D341Med (cell line): Measurements from ENCODE around the gene PARP1.

Experiments used
- DNase-seq: peaks from one replicate; pipeline ENCODE4 v3.0.0; 2012; ENCODE audit warnings: low spot score

The PARP1 gene

DNA sequence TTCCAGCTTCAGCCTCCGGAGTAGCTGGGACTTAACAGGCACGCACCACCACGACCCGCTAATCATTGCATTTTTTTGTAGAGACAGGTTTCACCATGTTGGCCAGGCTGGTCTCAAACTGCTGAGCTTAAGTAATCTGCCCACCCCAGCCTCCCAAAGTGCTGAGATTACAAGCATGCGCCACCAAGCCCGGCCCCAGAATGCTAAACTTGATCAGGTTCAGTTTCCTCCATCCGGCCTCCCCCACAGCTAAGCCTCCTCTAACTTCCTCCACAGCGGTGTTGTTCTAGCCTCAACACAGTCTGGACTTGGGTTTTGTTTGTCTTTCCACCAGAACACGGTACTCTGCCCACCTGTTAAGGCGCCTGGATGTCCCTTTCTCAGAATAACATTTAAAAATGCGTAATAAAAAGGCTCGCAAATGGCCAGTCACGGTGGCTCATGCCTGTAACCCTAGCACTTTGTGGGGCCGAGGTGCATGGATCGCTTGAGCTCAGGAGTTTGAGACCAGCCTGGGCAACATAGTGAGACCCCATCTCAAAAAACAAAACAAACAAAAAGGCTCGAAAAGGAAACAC lies 2.4 kb downstream of the PARP1 start:
- no peak for DNase-seq

DNA sequence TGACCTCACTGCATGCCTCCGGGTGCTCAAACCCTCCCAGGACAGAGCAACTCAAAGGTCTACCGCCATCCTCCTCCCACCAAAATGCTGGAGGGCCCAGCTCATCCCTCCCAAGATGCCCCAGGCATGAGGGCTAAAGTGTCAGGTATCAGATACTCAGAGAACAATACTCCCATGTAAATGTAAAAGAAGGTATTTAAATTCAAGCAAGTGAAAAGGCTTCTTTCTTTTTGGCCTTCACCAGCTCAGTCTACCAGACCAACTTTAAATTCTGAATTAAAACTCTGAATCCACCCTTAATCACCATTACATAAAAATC lies 3.0 kb downstream of the PARP1 start:
- DNase-seq: no peak

DNA sequence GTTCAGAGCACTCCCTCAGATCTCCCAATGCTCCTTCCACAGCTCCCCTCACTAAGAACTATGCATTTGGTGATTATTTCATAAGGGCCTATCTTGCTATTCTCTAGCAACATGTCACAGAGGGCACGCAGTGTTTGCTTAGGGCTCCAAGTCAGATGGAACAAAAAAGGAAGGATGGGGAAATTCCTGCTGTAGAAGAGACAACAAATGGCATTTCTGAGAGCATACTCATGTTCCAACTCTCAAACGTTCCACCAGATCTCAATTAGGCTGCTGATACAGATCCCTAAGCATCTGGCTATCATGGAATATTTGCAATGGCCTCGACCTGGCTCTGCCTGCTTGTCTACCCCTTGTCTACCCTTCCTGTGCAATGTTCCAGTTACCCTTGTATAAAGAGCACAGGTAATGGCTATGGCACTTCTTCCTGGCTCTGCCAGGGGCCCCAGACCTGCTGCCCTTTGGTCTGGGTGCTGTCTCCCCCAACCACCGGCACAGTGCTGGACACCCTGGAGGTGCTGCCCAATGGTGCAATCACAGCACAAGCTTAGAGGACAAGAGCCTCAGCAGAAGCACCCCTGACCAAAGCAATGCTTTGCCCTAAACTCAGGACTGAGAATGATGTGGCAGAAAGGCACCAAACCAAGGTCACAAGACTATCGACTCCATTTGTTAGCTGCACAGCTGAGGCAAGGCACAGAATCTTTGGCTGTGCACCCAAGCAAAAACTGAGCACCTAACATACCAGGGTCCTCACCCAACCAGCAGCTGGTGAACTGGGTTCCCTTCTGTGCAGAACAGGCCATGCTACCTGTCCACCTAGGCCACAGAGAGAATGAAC lies 3.6 kb downstream of the PARP1 start:
- peak; percentile 17 for DNase-seq

DNA sequence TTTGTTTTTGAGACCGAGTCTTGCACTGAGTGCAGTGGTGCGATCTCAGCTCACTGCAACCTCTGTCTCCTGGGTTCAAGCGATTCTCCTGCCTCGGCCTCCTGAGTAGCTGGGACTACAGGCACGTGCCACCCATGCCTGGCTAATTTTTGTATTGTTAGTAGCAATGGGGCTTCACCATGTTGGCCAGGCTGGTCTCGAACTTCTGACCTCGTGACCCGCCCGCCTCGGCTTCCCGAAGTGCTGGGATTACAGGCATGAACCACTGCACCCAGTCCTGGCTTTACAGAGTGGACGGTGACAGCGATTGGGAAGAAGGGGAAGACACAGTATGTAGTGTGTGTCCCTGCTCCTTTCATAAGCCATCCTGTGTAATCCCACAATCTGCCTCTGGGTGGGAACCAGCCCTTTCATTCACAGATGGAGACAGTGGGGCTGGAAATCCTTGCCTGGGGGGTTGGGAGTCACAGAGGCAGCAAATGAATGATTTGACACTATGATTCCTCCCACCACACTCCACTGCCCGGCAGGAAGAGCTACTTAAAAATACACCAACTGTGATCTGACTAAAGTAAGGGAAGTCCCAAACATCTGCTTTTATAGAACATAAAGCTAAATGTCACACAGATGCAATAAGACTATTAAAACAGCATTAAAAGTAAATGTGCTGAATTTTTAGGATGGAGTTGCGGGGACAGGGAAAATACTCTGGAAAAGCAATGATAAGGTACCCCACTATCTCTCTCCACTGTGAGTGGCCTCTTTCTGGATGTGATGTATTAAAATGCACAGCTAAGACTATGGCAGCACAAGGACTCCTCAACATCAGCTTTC lies 4.5 kb downstream of the PARP1 start:
- peak; percentile 64 for DNase-seq

DNA sequence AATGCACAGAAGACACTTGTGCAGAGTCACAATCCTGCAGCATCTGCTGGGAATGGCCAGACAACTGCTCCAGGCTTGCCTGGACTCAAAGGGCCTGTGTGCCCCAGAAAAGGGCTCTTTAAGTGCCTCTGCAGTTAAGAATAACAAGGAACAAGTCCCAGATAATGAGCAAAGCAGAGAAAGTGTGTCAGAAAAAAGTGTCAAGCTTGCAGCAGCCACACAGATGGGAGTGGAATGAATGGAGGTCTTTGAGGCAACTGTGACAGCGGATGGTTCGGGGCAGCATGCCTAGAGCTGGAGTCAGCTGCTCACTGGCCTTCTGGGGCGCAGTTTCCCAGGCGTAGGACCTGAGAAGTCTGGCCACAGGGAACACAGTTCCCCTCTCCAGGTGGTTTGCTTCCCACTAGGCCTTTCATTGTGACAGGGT lies 5.1 kb downstream of the PARP1 start:
- no peak for DNase-seq

DNA sequence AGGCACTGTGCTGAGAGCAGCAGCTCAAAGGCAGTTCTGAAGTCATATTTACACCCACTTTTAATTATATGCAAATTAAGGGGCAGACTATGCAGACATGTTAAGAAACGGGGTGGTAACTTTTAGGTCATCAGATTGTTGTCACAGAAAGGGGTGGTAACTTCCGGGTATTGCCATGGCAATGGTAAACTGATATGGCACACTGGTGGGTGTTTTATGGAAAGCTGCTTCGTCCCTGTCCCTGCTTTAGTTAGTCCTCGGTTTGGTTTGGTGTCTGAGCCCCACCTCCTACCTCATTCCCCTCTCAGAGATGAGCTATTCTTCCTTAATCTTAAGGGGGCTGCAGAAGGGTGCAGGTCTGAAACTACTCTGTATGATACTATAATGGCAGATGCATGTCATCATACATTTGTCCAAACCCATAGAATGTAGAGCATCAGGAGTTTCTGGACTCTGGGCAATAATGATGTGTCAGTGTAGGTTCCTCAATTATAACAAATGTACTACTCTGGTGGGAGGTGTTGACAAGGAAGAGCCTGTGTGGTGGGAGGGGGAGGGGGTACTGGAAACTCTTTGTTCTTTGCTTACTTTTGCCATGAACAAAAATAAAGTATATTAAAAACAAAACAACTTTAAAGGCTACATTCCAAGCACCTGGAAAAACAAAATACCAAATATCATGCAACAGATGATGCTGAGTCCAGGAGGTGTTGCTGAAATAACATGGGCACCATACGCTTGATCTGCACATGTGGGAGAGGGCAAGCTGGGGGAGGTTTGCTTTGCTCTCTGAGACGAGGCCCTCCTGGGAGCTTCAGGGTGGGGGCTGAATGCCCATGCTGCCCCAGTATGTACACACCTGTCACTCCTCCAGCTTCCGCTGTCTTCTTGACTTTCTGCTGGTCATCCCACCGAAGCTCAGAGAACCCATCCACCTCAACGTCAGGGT lies 6.3 kb downstream of the PARP1 start:
- peak; percentile 40 for DNase-seq

DNA sequence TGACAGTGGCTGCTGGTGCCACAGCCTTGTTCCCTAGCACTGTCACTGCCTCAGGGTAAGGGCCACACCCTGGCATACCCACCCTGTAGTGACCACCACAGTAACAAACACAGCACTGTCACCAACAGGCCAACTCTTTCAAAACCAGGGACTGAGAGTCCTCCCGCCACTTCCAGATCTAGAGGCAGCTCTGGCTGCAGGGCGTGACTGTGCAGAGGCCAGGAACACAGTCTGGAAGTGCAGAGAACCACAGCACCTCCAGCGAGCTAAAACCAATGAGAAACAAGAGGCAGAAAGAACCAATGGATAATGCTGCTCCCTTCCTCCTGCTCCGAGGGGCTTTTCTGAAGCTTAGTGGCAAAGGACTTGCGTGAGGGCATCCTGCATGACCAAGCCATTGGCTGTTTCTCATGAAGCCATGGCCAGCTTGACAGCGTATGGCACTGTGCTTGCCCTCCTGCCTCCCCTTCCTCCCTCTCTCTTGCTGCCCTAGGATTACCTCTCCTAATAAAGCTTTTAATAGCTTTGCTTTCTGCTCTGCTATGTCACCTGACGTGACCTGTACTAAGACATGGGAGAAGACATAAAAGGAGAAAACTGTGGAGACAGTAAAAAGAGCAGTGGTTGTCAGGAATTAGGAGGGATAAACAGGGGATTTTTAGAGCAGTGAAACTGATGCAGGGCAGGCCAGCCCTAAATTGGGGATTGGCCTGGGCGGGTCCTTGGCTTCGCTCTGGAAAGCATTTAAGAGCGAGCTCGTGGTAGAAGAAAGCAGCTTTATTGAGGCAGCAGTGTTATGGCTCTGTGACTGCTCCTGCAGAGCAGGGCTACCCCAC lies 7.2 kb downstream of the PARP1 start:
- peak; percentile 80 for DNase-seq

DNA sequence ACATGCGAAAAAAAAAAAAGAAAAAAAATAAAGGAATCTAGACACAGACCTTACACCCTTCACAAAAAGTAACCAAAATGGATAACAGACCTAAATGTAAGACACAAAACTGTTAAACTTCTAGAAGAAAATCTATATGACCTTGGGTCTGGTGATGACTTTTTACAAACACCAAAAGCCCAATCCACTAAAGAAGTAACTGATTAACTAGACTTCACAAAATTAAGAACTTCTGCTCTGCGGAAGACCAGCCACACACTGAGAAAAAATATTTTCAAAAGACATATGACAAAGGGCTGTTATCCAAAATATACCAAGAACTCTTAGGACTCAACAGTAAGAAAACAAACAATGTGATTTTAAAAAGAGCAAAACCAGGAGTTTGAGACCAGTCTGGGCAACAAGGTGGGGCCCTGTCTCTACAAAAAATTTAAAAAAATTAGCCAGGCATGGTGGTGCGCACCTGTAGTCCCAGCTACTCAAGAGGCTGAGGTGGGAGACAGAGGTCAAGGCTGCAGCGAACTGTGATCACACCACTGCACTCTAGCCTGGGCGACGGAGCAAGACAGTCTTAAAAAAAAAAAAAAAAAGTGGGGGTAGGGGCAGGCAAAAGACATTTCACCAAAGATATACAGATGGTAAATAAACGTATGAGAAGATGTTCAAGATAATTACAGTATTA lies 9.8 kb downstream of the PARP1 start:
- DNase-seq: no peak

DNA sequence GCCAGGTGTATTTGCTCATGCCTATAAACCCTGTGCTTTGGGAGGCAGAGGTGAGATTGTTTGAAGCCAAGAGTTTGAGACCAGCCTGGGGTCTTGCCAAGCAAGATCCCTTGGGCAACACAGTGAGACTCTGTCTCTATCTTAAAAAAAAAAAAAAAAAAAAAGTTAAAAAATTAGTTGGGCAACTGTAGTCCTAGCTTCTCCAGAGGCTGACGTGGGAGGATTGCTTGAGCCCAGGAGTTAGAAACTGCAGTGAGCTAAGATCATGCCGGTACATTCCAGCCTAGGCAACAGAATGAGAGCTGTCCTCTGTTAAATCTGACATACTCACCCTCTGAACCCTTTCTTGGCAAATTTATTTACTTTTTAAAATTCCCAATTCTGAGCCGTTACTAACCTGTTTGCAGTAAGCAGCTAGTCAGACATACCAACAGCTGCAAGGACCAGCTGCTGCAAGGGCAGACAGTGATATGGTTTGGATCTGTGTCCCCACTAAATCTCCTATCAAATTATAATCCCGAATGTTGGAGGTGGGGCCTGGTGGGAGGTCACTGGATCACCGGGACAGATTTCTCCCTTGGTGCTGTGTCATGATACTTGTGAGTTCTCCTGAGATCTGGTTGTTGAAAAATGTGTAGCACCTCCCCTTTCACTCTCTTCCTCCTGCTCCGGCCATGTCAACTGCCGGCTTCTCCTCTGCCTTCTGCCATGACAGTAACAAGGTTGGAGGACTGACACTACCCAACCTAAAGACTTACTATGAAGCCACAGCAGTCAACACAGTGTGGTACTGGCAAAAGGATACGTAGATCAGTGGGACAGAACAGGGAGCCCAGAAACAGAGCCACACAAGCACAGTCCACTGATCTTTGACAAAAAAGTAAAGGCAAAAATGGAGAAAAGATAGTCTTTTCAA lies 10.6 kb downstream of the PARP1 start:
- no peak for DNase-seq

DNA sequence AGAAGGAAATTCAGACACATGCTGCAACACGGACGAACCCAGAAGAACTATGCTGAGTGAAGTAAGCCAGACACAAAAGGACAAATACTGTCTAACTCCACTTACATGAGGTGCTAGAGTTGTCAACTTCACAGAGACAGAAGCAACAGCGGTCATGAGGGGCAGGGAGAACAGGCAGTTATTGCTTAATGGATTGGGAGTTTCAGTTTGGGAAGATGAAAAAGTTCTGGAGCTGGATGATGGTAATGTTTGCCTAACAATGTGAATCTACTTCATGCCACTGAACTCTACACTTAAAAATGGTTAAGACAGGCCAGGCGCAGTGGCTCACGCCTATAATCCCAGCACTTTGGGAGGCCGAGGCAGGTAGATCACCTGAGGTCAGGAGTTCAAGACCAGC lies 12.1 kb downstream of the PARP1 start:
- DNase-seq: no peak

DNA sequence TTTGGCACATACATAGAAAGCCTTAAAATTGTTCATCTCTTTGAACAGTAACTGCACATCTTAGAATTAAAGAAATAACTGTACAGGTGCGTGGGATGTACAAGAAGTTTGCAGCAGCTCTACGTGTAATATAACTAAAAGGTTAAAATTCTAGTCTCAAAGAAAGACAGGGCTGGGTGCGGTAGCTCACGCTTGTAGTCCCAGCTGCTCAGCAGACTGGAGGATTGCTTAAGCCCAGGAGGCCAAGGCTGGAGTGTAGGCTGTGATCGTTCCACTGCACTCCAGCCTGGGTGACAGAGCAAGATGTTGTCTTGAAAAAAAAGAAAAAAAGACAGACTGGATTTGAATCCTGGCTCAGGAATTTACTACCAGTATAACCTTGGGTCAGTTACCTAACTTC lies 13.4 kb downstream of the PARP1 start:
- DNase-seq: no peak

DNA sequence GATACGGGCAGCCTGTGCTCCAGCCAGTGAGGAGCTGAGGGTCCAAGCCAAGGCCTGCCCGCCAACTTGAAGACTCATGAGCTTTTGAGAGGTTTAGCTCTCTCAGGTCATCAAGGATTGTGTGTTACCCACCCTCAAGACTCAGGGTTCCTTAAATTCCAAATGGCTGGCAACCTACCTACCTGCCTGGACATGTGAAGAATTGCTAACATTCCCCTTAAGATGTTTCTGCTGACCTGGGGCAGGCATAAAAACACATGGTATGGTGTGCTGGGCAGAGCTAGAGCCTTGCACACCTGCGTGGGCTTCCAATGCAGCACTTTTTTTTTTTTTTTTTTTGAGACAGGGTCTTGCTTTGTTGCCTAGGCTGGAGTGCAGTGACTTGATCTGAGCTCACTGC lies 17.2 kb downstream of the PARP1 start:
- DNase-seq: no peak

DNA sequence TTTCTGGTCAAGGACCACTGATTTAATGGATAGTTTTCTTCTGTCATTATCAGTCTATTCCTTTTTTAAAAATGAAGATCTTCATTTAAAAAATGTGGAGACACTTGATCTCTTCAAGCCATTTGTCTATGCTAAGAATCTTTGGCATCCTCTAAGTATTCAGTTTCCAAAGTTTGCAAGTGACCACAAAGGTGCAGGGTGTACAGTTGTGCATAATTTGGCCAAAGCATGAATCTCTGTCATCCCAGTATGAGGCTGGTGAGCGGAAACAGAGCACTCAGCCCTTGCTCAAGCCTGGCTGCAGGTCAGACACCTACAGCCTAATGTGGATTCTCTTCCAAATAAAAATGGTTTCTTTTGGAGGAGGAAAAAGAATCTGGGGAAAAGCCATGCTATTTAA lies 19.8 kb downstream of the PARP1 start:
- DNase-seq: no peak

DNA sequence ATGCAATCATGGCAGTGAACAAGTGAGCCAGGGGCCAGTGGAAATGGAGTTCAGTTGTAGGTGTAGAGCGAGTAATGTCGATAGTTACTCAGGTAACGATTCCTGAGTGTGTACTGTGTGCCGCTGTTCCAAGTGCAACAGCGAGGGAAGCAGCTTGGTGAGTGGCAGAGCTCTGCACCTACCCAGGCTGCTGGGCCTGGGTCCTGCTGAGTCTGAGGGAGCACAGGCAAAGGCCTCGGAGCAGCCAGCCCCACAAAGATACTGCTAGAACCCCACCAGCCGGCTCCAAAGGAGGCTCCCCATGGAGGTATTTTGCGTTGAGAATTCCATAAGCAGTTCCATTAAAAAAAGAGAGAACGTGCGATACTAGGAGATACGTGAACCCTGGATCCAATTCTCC lies 23.2 kb downstream of the PARP1 start:
- DNase-seq: no peak

DNA sequence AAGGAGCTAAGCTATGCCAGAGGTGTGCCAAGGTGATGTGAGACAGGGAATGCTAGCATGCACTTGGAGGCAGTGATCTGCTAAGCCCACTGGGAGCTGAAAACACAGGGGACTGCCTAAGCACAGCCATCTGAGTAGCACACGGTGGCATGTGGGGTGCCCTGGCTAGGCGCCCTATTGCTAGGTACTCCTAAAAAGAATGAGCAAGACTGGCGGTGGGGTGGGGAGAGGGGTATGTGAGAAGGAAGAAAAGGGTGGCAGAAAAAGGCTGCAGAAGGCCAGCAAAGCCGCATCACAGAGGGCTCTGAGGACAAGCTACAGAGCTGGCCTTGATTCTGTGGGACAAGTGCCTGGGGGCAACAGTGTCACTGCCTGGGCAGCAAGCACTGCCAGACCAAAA lies 23.9 kb downstream of the PARP1 start:
- DNase-seq: no peak

DNA sequence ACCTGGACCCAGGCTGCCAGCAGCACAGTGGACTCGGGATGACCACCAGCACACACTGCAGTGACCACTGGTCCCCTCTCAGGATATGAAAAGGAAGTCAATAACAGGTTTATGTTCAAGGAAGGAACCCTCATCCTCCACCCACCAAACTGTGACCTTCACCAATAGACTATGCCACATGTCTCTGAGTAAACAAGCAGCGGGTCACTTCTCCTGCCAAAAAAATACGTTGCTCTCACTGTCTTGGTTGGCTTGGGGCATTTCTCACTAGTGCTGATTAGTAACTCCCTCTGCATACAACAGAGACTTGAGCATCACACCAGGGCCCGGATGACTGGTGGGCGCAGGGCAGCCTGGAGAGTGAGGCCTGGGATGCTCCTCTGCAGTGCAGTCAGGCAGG lies 25.9 kb downstream of the PARP1 start:
- DNase-seq: no peak

DNA sequence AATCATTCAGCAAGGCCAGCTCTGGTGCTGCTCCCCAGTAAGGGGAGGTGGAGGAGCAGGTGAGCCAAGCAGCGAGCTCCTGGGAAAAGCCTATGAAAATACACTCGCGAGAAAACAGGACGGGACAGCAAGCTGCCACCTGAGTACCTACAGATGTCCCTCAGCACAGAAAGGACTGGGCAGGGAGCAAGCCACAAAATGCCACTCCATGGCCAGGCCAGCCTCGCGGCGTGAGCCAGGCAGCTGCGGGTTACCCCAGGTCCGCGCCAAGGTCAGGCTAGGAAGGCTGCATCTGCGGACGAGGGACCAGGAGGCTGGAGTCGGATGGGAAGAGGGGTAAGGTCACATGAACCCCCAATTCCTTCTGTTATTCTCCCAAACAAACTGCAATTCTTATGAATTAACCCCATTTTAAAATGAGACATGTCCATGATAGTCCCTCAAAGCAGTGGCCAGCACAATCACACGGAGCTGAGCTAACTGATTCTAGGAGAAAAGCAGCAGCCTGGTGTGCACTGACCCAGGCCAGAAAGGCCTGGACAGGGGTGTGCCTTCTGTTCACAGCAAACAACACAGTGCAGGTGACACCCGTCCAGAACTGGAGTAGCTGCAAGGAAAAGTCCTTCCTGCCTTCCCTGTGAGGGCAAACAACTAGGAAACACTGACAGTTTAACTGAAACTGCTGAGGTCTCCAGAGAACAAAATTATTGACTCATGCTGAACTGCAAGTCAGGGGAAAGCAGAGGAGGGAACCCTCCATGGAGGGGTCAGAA lies 26.5 kb downstream of the PARP1 start:
- no peak for DNase-seq

DNA sequence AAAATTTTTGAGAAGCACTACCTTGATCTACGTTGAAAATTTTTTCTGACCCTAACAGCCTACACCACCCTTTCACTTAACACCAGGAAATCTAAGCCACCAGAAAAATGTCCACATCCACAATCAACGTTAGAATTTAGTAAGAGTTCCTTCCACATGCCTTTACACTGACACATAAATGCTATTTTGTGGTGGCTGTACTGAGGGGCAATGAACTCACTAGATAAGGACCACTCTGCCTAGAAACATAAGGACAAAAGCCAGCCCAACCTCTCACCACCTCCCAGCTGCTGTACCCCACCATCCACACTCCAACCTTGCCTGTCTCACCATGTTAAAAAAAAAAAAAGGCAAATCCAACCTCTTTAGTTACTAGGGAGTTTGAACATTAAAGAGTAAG lies 29.8 kb downstream of the PARP1 start:
- no peak for DNase-seq

DNA sequence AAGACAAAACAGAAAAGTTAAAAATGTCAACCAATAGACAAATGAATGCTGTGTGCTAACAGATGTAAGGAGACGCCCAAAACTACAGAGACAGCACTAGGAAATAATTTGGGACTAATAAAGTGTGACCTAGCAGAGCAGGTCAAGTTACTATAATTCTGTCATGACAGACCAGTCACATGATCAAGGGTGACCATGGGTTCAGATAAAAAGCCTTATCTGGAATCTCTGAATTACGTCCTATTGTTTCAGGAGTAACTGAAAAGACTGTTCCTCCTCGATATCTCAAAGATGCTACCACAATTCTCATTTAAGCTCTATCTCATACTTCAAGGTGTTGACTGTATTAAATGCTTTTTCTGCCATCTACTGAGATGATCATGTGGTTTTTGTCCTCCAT lies 31.6 kb downstream of the PARP1 start:
- no peak for DNase-seq
